NB4 (cell line): ENCODE measurements around the gene NR2C2AP.

ENCODE experiments used
- DNase-seq: peaks from one replicate; pipeline ENCODE4 v3.0.0; 2010; ENCODE audit warnings: low read depth
- H3K4me3 ChIP-seq: one replicate; pipeline ENCODE4 v1.5.1; 2011; ENCODE audit warnings: mild to moderate bottlenecking, low read depth, low read length, moderate library complexity
- CTCF ChIP-seq: IDR thresholded peaks from one replicate; pipeline ENCODE4 v1.5.1; 2012; ENCODE audit warnings: low read depth, low read length
- MYC ChIP-seq: IDR thresholded peaks from 2 replicates; pipeline ENCODE4 v1.6.1; 2011; ENCODE audit warnings: low read depth, low read length
- POLR2A ChIP-seq: IDR thresholded peaks from 2 replicates; pipeline ENCODE4 v1.6.1; 2011; ENCODE audit warnings: mild to moderate bottlenecking; ENCODE audit not compliant: insufficient read length; ENCODE audit errors: extremely low read depth
- TF ChIP-seq, protein P1 (sequence below): IDR thresholded peaks from 2 replicates; pipeline ENCODE4 v1.6.1; 2011; ENCODE audit warnings: low read depth, low read length

Gene NR2C2AP

GRCh38 chr19:19213426-19214158 is 10.4 kb upstream of the NR2C2AP start:
- H3K4me3 ChIP-seq, result no peak overlapping the region
- TF ChIP-seq CTCF, result no peak
- TF ChIP-seq, protein P1, sequence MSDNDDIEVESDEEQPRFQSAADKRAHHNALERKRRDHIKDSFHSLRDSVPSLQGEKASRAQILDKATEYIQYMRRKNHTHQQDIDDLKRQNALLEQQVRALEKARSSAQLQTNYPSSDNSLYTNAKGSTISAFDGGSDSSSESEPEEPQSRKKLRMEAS, result no peak
- TF ChIP-seq POLR2A, result no peak
- no peak for TF ChIP-seq MYC
- DNase-seq, result no peak

DNA sequence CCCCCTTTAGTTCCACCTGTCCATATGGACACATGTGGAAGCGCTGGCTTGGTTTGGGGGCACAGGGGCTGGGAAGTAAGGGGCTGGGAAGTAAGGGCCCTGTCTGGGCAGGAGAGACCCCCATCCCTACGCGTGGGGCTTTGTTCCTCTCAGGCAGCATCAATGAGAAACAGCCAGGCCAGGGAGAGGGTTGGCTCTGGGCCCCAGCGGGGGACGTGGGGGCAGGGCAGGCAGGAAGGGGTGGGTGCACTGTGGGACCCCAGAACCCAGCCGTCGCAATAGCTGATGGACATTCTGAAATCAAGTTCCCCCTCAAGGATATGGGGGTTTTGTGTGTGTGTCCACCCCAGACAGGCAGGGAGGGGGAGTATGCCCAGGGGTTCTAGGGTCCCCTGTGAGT is 9.7 kb upstream of the NR2C2AP start:
- no peak overlapping the region for H3K4me3 ChIP-seq
- DNase-seq, result no peak
- TF ChIP-seq MYC (no peak), POLR2A (no peak), CTCF (no peak)
- TF ChIP-seq, protein P1, result no peak

DNA sequence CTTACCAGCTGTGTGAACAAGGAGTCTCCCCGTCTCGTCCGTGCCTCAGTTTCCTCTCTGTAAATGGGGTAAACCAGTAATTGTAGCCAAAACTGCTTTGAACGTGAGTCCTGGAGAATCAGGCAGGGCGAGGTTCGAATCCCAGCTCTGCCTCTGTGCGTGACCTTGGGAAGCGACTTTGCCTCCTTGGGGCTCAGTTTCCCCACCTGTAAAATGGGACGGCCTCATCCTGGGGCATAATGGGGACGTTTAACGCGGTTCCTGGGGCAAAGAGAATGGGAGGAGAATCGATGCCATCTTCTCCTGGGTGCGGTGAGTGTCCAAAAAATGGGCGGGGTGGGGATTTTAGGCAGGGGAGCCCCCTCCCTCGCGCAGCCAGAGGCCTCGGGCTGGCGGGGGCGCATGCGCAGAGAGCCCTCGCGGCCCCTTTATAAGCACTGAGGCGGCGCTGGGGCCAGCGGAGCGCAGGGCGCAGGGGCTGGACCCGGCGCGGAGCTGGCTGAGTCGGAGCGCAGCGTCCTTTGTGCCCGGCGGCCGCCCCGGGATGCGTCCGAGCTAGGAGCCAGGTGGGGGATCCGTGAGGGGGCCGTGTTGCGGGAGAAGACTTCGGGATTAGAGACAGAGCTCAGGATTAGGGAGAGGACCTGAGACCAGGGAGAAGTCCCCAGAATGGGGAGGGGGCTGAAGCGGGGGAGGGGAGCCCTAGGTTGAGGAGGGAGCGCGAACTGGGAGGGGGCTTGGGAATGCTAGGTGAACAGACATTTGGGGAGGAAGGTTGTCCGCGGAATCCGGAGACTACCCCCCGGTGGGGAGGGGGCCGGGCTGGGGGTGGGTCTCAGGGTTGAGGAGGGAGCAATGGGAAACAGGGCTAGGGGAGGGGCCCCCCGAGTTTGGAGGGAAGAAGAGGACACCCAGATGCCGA is 8.5 kb upstream of the NR2C2AP start, which contains the start of gene NCAN:
Gene NCAN, plus strand, starts transcription at position 460 of the 922 bp plus-strand sequence. CDS start 4,996 bp downstream, outside the sequence.
- H3K4me3 ChIP-seq, result no peak within 1 kb of the TSS
- DNase-seq, result no peak
- no peak for TF ChIP-seq CTCF
- TF ChIP-seq POLR2A, result no peak
- TF ChIP-seq MYC, result no peak
- TF ChIP-seq, protein P1, result no peak

DNA sequence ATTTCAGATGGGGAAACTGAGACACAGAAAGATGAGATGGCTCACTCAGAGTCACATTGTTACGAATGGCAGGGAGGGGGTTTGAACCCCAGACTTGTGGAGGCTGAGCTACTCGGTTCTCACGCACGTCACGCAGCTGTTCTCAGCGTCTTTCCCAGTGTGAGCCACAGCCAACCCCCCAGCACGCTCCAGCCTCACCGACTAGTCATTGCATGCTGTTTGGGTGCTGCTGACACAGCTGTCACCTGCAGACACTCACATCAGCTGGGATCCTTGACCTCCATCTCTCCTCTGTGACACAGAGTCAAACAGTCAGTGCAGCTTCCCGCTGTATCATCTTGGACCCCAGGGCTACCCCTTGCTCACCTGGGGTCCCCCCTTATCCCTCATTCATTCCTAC is 6.2 kb upstream of the NR2C2AP start:
- DNase-seq, result no peak
- no peak overlapping the region for H3K4me3 ChIP-seq
- TF ChIP-seq CTCF (no peak), MYC (no peak), POLR2A (no peak)
- TF ChIP-seq, protein P1, result no peak

DNA sequence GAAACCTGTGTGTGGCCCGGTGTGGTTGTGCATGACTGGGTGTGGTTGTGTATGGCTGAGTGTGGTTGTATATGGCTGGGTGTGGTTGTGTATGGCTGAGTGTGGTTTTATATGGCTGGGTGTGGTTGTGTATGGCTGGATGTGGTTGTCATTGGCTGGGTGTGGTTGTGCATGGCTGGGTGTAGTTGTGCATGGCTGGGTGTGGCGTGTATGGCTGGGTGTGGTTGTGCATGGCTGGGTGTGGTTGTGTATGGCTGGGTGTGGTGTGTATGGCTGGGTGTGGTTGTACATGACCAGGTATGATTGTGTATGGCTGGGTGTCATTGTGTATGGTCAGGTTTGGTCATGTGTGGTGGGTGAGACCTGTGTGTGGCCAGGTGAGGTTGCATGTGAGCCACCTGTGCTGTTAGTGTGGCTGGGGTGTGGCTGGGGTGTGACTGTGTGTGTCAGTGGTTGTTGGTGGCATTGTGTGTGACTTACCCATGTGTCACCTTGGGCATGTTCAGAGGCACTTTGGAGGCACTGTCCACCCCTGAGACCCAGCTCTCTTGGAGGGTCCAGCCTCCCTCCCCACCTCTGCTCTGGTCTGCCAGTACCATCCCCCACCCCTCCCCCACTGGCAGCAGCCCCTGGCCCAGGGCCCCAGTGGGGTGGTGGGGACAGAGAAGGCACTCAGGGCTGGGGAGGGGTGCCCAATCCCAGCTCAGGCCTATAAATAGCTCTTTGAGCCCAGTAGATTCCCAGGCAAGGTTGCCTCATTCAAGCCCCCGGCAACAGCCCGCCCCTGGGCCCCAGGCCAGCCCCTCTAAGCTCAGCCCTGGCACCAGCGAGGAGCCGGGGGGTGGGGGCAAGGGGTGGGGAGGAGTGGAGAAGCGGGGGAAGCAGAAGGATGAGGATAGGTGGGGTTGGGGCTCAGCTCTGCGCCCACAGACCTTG is 4.7 kb upstream of the NR2C2AP start:
- no peak for TF ChIP-seq MYC
- TF ChIP-seq CTCF, result no peak
- TF ChIP-seq, protein P1, result no peak
- TF ChIP-seq POLR2A, result no peak
- H3K4me3 ChIP-seq, result no peak overlapping the region
- DNase-seq, result no peak
